Measurements from ENCODE around the gene SLC1A7.

GRCh38 chr1:53111693-53112092 is 30.7 kb downstream of the SLC1A7 start:
- TF ChIP-seq CTCF (IDR thresholded peaks at IDR 0.05) (no peak), POLR2A (IDR thresholded peaks at IDR 0.05) (no peak), POLR2AphosphoS5 (IDR thresholded peaks at IDR 0.05) (peak in 1 of 4 donors; percentile 11), EP300 (IDR thresholded peaks at IDR 0.05) (no peak)

All from sigmoid colon (tissue), 4 donors.